HG02571 (cell line): ENCODE results near the gene DENR.
"Not testable (repeated sequence)": the region's sequence is repeated elsewhere in the genome, so short reads cannot be mapped to it uniquely, and the experiment has no call there.

Source experiments
- ATAC-seq: cut with Tn5 transposase; IDR thresholded peaks from one replicate; pipeline ENCODE4 v1.9.1; 2021; ENCODE audit warnings: mild to moderate bottlenecking, moderate library complexity; ENCODE audit not compliant: unreplicated experiment

The DENR gene

DNA sequence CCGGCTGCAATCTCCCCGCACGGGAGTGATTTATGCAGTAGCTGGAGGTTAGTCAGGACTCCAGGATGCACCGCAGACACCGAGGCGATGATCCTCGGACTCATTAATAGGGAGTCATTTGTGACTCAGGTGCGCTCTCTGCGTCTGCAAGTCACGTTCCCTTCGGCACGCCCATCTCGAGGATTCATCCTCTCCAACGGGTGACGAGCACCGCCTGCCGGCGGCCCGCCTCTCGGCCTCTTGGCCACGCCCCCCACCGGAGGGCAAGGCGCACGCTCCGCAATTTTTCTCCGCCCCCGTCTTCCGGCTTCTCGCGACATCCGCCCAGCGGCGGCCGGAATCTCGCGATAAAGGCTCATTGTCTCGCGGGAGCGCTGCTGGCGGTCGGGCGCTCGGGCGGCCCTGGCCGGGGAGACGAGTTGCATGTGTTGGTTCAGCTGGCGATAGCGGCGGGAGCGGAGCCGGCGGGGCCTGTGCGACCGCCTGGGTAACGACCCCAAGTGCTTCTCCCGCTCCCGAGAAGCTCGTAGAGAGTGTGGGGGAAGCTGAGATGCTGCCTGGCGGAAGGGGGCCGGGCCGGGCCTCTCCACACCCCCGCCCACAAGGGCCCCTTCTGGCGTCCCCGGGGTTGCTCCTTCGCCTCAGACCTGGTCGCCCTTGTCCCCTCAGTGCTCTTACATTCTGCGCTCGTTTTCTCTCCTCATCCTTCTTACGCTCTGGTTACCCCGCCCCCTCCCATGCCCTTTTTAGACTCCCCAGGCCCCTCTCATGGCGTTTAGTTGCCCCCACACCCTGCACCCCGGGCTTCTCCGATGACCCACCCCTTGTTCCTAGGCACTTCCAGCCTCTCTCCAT lies at the start of gene DENR:
DENR (plus strand) TSS at position 361 of the 855 bp plus-strand sequence. CDS start 878 bp downstream, outside the sequence.
- peak; percentile 91 for ATAC-seq

DNA sequence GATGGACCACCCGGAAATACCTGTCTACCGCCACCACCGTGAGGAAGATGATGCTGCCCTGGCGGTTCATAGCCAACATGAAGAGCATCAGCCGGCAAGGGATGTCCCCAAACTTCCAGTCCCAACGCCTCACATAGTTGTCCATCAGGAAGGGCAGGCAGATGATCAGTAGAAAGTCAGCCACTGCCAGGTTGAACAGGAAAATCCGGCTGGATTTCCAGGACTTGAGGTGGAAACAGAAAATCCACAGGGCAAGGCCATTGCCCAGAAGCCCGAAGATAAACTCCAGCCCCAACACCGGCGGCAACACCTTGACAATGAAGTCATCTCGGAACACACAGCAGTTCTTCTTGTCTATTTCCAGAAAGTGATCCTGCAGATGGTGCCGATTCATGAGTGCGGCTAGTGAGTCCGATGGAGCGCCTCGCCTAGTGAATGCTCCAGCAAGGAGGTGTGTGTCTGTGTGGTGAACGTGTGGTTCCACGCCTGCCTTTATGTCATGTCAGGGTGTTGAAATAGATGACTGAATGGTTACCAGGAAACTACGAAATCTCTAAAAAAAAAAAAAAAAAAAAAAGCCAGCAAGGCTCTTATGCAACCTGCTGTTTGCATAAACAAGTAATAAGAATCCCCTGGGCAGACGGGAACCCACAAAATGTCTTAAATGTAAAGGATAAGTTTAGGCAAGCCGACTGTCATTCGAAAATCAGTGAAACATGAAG lies 49.6 kb upstream of the DENR start, which contains the start of gene HCAR2:
HCAR2 (minus strand) TSS at position 468 of the 722 bp plus-strand sequence; CDS start at position 394, 74 bp downstream.
- ATAC-seq = not testable (repeated sequence)

GRCh38 chr12:122703841-122704240 lies 48.8 kb upstream of the DENR start:
- ATAC-seq = not testable (repeated sequence)

DNA sequence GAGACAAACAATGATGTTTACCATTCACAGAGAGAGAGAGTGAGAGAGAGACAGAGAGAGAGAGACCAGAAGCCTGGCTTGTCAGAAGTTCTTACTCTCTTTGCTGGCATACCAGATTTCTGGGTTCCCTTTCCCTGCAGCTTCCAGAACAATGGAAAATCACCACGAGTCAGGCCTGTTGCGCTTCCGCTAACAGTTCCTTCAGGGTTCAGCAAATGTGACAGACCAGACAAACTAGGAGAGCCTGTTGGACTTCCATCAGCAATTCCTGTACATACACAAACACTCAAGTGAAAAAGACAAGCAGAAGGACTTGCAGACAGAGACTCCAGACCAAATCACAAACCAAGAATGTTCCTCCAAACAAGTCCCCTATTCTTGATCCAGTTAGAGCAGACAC lies 43.3 kb upstream of the DENR start:
- not testable (repeated sequence) for ATAC-seq

- not testable (repeated sequence) for ATAC-seq
These were observed 42.3 kb upstream of the DENR start for GRCh38 chr12:122710341-122710740.

GRCh38 chr12:122711266-122711665 lies 41.4 kb upstream of the DENR start:
- ATAC-seq = not testable (repeated sequence)

GRCh38 chr12:122713491-122714188 lies 39.0 kb upstream of the DENR start:
- not testable (repeated sequence) for ATAC-seq

DNA sequence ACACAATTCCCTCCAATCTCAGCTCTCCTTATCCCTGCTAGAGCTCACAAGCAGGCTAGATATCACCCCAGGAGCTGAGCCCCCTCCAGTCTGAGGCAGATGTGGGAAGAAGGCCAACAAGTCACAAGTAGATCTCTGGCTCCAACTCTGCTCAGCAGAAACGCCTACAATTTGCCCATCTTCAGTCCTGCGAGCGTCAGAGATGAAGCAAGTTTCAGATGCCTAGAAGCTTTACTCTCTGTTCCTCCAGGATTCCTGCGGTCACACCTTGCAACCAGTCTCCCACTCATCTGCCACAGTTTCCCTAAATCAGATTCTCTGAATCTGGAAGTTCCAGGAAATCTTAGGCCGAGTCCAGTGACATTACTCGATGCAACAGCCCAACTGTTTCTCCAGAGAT lies 37.4 kb upstream of the DENR start:
- ATAC-seq = not testable (repeated sequence)

GRCh38 chr12:122716658-122717057 lies 36.0 kb upstream of the DENR start, which contains the start of gene HCAR3:
TSS of gene HCAR3 (minus strand) at chr12:122716811. CDS start at chr12:122716737, 74 bp downstream.
- ATAC-seq = not testable (repeated sequence)

DNA sequence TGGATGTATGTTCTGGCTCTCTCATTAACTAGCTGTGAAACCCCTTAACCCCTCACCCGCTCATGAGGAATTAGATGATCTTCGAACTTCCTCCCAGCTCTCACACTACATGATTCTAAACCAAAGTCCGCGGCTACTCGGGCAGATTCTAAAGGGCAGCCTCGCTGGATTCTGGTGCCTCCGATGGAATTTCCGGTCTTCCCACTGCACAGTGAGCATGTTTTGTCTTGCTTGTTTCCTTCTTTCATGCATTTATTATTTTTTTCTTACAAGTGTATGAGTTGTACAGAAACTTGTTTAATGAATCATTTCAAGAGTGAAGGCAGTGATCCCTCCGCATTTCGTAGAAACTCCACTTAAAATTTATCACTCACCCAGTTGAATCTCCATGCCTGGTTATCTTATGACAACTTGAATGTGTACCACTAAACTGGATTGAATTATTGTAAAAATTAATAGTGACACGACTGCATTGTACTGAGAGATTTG lies 31.5 kb upstream of the DENR start:
- no peak for ATAC-seq

GRCh38 chr12:122722387-122722786 lies 30.2 kb upstream of the DENR start:
- no peak for ATAC-seq

GRCh38 chr12:122724641-122725243 lies 27.9 kb upstream of the DENR start:
- ATAC-seq = no peak

DNA sequence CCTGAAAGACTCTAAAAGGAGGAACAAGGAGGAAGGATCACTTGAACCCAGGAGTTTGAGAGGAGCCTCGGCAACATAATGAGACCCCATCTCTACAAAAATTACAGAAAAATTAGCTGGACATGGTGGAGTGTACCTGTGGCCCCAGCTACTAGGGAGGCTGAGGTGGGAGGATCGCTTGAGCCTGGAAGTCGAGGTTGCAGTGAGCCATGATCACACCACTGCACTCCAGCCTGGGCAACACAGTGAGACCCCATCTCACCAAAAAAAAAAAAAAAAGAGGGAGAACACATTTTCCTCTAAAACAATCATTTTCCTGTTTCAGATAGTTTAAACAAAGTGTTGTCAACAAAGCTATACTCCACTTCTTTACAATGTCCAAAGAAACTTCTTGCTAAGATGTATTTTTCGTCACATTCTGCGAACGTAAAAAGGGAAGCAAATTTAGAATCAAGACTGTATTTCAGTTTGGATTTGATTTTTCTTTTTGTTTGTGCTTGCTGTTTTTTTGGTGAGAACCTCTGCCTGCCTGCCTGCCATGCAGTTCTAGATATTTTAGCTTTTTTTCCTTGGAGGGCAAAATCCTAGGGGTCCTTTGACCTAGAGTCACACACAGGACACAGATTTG lies 27.1 kb upstream of the DENR start:
- ATAC-seq = no peak

DNA sequence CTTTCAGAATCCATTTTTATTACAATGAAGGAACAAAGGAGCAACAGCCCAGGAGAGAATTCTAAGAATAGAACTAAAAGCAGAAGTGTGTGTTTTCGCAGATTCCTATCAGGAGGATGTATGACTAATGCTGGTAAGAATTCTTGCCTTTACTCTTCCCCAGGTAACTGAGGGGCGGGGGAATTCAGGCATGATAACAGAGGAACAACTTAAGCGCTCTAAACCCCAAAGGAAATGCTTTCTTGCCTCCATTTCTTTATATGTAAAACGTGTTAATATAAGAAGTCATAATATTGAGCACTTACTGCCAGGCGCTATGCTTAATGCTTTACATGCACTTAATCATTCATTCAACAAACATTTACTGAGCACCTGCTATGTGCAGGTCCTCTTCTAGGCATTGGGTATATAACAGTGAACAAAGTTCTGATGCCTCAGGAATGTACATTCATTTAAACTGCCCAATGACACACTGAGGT lies 26.5 kb upstream of the DENR start:
- ATAC-seq = no peak

GRCh38 chr12:122729583-122730214 lies 22.9 kb upstream of the DENR start:
- ATAC-seq = no peak

DNA sequence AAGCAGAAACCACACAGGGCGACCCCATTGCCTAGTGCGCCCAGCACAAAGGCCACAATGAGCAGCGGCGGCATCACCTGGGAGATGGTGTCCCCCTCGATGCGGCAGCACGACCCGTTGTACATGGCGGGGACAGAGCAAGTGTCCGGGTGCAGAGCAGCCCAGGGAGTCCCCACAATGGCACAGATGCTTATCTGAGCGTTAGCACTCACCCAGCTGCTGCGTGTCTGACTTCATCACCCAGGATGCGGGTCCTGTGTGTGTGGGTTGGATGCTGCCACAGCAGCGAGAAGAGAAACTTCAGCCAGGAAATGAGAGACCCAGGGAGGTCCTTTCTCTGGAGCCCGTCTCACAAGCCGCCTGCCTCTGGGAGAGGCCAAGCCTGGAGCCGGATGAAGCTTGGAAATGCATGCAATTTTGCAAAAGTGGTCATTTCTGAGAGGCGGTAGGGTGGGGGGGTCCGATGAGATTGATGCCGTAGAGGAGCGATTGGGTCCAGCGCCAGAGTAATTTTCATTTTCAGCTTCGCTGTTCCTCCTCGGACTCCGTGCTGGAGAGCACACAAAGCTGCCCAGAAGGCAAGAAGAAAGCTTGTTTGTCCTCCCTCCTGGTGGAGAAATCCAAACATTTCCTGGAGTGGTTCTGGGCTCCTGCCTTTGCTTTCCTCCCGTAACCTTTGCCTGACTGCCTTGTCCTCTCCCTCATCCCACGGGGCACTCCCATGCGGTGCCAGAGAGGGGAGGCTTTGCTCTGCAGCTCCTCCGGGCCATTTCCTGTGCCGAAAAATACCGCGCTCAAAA lies 22.2 kb upstream of the DENR start, which contains the start of gene HCAR1:
HCAR1 (minus strand) TSS at position 630 of the 800 bp plus-strand sequence; CDS start at position 125, 505 bp downstream.
- no peak for ATAC-seq

GRCh38 chr12:122732170-122732569 lies 20.5 kb upstream of the DENR start:
- no peak for ATAC-seq

- ATAC-seq = no peak
These were observed 20.0 kb upstream of the DENR start for GRCh38 chr12:122732611-122733010.
